ENCODE data around the gene PPP2R2B.
"Not testable (repeated sequence)": the region's sequence is repeated elsewhere in the genome, so short reads cannot be mapped to it uniquely, and the experiment has no call there.

PPP2R2B gene

GRCh38 chr5:146589028-146589345 lies 289.6 kb downstream of the PPP2R2B start:
- DNase-seq: no peak

GRCh38 chr5:146588331-146589027 lies 290.1 kb downstream of the PPP2R2B start:
- DNase-seq: no peak

GRCh38 chr5:146586752-146587151 lies 291.8 kb downstream of the PPP2R2B start:
- no peak for DNase-seq

GRCh38 chr5:146584750-146585149 lies 293.8 kb downstream of the PPP2R2B start:
- DNase-seq: no peak

- DNase-seq: no peak
These were observed 296.4 kb downstream of the PPP2R2B start for GRCh38 chr5:146582051-146582596.

GRCh38 chr5:146580237-146580636 lies 298.3 kb downstream of the PPP2R2B start:
- DNase-seq: no peak

GRCh38 chr5:146574713-146575112 lies 303.8 kb downstream of the PPP2R2B start:
- DNase-seq: no peak

- no peak for DNase-seq
These were observed 310.4 kb downstream of the PPP2R2B start for GRCh38 chr5:146568161-146568560.

- peak; percentile 75 for DNase-seq
These were observed 312.7 kb downstream of the PPP2R2B start for GRCh38 chr5:146565764-146566367.

- no peak for DNase-seq
These were observed 314.4 kb downstream of the PPP2R2B start for GRCh38 chr5:146564007-146564762.

- DNase-seq: no peak
These were observed 316.1 kb downstream of the PPP2R2B start for GRCh38 chr5:146562461-146562860.

- DNase-seq: no peak
These were observed 316.8 kb downstream of the PPP2R2B start for GRCh38 chr5:146561711-146562110.

GRCh38 chr5:146560205-146560812 lies 318.2 kb downstream of the PPP2R2B start:
- DNase-seq: no peak

GRCh38 chr5:146556884-146557283 lies 321.7 kb downstream of the PPP2R2B start:
- DNase-seq: not testable (repeated sequence)

- no peak for DNase-seq
These were observed 325.1 kb downstream of the PPP2R2B start for GRCh38 chr5:146553446-146553845.

GRCh38 chr5:146549615-146550014 lies 328.9 kb downstream of the PPP2R2B start:
- DNase-seq: no peak

GRCh38 chr5:146548781-146549449 lies 329.6 kb downstream of the PPP2R2B start:
- no peak for DNase-seq

GRCh38 chr5:146544232-146544631 lies 334.3 kb downstream of the PPP2R2B start:
- peak; percentile 11 for DNase-seq

GRCh38 chr5:146541958-146542849 lies 336.4 kb downstream of the PPP2R2B start:
- peak; percentile 73 for DNase-seq

GRCh38 chr5:146540414-146540813 lies 338.1 kb downstream of the PPP2R2B start:
- no peak for DNase-seq

GRCh38 chr5:146539973-146540372 lies 338.6 kb downstream of the PPP2R2B start:
- no peak for DNase-seq

- no peak for DNase-seq
These were observed 340.1 kb downstream of the PPP2R2B start for GRCh38 chr5:146538432-146538831.
